DMS53 treated with DMSO at 0.1 percent for 48 hours (cell line): Measurements from ENCODE around the gene NT5M.

Source experiments
- DNase-seq: peaks from one replicate; lab custom pipeline; 2025; ENCODE audit not compliant: unreplicated experiment; lab: John Stamatoyannopoulos, UW

Gene NT5M

DNA sequence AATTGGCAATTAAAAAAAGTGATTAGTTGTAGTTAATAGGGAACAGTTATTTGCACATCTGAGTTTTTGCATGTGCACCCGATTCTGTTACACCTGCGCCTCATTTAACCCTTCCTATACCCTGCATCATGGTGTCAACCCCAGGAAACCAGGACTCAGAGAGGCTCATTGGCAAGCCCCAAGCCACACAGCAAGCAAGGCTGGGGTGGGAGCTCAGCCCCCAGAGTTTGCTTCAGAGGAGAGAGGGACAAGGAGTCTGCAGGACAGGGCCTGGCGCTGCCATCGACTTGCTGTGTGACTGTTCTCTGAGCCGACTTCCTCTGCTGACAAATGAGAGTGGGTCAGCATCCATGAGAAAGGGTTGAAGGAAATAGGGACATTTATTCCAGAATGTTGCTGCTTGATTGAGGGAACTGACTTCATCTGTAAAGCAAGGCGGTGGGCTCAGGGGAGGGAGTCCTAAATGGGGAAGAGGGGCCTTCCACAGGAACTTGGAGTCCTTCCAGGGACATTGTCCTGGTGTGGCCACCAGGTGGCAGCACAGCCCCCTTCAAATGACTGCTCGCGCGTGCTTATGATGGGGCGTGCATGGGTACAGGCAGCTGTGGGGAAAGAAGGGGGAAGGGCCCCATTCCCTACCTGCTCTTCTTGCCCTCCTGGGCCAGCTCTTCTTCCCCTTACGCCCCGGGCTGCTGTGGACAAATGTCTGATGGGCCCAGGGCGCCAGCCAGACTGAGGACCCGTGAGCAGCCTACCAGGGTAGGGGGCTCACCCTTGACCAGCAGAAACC lies 51.6 kb downstream of the NT5M start:
- peak; percentile 61 for DNase-seq

DNA sequence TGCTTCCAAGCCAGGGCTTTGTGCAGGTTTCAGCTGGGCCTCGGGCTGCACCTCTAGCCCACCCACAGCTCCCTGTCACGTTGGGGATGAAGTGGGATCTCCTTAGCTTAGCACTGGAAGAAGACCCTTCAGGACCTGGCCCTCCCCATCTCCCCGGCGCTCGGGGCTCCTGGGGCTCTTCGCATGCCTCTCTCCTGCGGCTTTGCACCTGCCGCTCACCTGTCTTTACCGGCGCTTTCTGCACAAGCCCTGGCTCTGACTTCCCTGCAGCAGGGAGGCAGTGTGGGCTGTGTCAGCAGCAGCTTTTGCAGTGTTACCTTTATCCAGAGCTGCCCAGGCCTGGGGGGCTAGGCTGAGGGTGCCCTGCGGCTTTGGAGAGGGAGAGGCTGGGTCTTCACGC lies 52.3 kb downstream of the NT5M start:
- peak; percentile 40 for DNase-seq

- DNase-seq, result peak; percentile 48
Observed at GRCh38 chr17:17356149-17356930, 53.2 kb downstream of the NT5M start.

- DNase-seq, result no peak
Observed at GRCh38 chr17:17356931-17357270, 53.7 kb downstream of the NT5M start.

DNA sequence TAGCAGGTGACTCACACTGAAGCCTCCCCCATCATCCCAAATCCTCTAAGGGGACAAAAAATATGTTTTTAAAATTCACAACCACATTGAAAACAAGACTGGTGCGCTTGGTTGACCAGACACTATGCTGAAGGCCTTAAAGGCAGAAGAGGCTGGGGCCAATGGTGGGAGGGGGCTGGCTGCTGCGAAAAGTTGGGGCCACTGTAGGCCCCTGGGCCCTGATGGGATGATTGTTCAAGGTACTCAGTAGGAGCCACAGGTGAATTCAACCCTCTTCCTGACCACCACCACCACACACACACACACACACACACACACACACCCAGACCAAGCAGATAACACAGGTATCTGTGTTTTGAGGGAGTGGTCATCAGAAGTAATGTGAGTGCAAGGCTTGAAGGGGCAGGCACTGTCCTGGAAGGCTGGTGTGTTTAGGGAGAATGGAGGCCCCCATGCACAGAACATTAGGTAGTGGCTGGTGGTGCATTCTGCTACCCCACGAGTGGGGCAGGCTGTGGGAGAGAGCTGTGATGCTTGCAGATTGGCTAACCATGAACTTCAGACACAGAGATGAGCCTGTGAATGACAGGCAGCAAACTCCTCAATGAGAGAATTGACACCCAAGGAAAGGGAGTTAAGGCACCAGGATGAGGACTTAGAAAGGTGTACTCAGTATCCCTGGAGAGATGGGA lies 55.0 kb downstream of the NT5M start:
- DNase-seq, result no peak

DNA sequence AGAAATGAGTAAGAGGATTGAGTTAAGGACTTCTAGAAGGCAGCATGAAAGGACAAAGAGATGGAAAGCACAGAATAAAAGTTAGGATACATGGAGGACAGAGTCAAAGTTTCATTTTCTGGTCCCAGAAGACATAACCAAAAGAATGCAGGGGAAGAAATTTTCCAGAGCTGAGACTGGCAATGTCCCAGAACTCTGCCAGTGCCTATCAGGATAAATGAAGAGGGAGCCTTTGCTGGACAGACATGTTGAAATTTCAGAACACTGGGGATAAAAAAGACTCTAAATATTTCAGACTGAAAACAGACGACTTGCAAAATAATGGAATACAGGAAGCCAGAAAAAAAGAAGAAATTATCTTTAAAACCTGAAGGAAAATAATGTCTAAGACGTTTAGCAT lies 55.7 kb downstream of the NT5M start:
- DNase-seq, result no peak

GRCh38 chr17:17359271-17359670 lies 56.1 kb downstream of the NT5M start:
- no peak for DNase-seq

- no peak for DNase-seq
Observed at GRCh38 chr17:17360087-17360730, 57.0 kb downstream of the NT5M start.

GRCh38 chr17:17361543-17361866 lies 58.3 kb downstream of the NT5M start:
- no peak for DNase-seq

DNA sequence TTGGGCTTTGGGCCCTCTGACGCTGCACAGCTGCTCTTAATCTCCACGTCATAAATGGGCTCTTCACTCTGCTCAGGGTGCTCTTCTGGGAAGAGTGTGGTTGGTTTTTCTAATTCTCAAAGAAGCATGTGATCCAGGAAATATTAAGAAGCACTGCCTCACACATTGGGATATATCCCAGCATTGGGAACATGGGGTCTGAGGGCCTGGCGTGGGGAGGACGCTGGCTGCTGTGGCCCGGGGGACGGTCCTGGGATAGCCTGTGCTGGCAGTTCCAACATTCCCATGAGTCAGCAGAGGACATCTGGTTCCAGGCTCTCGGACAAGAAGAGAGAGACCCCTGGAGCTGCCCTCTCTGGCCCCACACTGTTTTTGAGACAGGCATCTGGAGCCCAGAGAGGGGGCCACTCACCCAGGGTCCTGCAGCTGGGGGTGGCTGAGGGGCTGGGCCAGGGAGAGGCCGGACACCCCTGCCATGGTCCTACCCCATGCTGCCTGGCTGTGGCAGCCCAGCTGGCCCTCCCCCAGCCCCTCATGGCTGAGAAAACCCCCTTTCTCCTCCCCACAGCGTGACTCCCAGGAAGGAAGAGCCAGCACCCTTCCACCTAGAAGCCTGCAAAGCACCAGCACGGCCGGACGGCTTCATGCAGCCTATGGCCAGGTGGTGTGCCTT lies 58.8 kb downstream of the NT5M start:
- no peak for DNase-seq

DNA sequence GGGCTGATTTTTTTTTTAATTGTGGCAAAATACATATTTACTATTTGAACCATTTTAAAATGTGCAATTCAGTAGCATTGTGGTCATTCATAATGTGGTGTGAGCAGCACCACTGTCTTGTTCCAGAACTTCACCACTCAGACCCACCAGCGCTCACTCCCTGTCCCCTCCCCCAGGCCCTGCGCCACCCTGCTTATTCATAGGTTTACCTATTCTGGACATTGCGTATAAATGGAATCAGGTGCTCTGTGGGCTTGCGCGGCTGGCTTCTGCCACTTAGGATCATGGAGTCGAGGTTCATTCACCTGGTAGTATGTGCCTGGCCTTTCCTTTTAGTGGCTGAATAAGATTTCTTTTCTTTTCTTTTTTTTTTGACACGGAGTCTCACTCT lies 59.4 kb downstream of the NT5M start:
- no peak for DNase-seq

GRCh38 chr17:17363638-17364337 lies 60.6 kb downstream of the NT5M start:
- DNase-seq, result peak; percentile 60

GRCh38 chr17:17364338-17364667 lies 61.1 kb downstream of the NT5M start:
- DNase-seq, result no peak

- DNase-seq, result no peak
Observed at GRCh38 chr17:17365476-17366110, 62.4 kb downstream of the NT5M start.

- DNase-seq, result no peak
Observed at GRCh38 chr17:17366235-17366634, 63.1 kb downstream of the NT5M start.

DNA sequence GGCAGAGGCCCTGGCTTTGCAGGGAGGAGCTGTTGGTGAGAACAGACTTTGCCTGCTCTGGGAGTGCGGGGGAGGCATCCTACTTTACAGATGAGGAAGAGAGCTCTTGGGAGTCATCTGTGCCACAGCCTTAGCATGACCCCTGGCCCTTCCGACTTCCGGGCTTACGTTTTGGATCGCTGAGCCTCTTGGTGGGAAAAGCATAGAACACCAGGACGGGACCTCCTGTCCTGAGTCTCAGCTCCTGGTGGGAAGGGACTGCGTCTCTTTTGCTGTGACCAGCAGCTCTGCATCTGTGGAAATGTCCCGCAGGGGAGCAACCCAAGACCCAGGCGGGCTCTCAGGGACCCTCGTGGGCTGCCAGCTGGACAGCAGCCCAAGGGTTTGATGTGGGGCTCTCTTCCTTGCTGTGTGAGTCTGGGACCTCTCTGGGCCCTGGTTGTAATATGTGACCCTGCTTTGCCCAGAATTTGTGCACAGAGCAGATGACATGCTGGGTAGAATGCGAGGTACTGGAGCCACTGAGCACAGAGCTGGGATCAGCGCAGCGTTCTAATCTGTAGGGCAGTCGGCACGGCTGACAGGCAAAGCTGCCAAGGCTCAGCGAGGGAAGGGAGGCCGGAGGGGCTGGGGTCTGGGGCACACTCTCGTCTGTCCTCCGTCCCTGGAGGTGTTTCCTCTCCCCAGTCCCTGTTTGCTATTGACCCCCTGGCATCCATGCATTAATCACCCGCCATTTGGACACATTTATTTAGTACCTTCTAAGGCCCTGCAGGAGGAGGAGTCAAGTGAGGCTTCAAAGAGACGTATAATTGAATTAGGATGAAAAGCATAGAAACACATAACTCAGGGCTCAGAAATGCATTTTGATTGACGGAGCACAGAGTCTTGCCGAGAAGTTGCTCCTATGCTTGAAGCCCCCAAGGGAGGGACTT lies 64.0 kb downstream of the NT5M start:
- no peak for DNase-seq

GRCh38 chr17:17367931-17368330 lies 64.8 kb downstream of the NT5M start:
- no peak for DNase-seq

GRCh38 chr17:17370711-17371110 lies 67.5 kb downstream of the NT5M start:
- DNase-seq, result no peak
